ENCODE data around the gene TTI1.

The TTI1 gene

DNA sequence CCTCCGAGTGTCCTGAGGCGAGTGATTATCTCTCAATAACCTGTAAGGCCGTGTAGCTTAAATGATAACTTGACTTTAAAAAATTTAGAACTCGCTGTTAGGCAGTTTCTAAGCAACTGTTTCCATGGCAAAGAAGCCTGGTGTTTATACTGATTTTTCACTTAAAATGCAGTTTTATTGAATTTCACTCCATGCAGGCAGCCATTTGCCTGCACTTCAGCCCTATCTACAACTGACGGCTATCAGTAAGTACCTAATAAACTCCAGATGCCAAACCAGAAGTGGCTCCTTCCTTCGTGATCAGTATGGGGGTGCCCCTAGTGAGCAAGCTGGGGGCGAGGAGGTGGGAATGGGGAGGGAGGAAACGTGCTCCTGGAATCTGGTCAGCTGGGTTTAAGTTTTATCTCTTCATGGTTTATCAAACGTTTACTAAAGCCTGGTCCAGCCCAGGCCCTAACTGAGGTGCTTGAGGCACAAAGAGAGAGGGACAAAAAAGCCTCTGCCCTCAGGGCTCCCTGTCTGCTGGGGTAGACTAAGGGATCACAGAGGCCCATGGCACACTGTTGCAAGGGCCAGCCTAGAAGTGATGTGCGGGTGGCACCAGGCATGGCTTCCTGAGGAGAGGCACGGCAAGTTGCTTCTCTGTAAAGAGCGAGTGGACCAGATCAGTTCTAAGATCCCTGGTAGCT lies 45.5 kb downstream of the TTI1 start:
- DNase-seq (ENCODE audit: low spot score): no peak

DNA sequence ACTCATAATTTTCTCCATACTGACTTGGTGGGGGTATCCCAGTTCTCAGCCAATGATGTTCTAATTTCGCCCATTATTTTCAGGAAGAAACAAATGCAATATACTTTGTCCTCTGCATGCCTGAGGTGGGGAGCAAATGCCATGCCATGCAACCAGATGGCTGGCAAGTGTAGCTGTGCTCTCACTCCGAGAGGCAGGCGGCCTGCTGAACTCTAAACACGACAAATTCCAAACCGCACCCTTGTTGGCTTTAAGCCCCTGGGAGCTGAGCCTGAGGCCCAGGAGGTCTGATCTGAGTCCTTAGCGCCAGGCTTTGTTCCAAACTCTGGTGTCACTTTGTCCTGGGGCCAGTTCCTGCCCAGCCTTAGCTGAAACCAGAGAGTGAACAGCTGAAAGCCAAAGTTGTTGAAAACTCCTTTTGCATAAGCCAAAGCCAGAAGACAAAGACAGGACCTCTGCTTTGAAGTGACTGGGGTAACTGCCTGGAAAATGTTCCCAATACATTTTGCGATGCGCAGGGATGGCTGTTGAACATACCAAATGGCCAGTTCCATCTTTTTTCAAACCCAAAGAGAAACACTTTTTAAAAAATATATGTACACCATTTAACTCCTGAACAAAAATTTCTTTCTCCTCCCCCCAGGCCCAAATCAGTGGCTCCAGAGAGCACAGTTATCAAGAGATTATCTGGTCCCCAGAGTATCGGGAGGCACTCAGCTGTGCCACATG lies 46.2 kb downstream of the TTI1 start:
- no peak for DNase-seq (ENCODE audit: low spot score)

DNA sequence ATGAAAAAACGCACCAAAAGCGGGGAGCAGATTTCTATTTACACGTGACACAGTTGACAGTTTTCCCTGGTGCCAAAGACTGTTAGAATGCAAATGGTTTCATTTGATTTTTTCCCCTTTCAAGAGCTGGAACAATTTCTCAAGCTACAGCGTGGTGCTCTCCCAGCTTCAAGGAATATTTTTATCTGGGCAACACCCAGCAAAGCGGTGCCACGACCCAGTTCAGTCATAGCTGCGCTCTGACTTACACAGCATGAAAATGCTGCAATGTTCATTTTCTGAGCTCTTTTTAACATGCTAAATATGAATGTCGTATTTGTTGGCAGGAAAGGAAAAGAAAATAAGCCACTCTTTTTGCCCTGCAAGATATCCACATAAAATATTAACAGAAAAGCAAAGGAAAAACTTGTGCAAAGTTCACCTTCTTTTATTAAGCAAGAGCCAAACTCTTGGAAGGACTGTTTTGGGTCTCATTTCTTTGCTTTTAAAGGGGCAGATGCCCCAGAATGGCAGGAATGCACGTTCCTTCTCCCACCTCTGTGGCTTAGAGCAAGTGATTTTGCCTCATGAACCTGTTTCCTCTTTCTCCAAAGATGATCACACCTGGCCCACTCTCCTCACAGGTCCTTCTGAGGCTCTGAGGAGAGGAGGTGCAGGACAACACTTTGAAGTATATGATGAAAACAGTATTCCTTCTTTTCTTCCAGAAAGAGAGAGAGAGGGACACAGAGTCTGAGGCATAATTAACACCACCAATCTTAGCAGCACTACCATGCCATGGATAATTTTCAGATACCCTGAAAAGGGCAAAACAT lies 47.0 kb downstream of the TTI1 start:
- no peak for DNase-seq (ENCODE audit: low spot score)

DNA sequence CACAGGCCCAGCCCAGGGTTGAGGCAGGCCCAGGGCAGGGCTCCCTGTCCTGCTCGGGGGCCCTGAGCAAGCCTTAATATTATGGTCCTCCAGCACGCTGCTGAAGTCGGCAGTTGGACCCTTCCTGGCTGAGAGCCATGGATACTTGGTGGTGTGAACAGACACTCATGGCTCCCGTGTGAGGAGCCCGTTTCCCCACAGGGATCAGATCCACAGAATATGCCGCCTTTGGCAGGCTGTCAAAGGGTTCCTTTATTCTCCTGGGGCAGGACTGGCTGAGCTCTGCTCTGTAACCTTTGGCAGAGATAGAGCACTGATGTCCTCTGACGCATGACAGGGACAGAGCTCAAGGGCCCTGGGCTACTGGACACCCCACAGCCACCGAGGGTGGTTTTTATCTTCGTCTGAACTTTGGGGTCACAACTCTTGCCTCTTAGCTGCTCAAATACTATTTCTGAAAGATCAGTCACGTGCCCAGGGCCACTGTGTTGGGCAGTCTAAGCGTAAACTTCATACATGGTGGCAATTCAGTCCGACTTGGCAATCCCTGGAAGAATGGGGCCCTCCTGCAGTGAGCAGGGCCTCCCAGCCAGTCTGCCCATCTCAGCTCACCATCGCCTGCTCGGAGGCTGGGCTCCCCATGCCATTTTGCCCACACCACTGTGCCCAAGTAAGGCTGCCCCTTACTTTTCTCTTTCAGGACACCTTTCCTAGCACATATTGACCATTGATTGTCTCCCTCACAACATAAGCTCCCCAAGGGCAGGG lies 49.1 kb downstream of the TTI1 start:
- DNase-seq (ENCODE audit: low spot score): no peak

DNA sequence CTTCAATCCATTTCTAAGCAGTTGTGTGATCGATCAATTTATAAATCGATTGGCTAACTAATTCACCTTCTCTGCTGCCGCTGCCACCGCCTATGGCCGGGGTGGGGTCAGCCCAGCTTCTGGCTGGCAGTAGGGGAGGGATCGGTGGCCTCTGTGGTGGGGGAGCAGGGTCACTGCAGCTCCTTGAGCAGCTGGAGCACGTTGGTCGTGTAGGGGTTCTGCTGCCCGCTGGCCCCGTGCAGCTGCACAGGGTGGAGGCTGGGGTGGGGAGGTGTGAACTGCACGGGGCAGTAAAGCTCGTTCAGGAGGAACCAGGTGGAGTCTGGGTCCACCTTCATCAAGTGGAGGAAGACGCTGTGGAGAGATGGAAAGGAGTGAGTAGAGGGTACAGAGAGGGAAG lies 50.0 kb downstream of the TTI1 start:
- DNase-seq (ENCODE audit: low spot score): no peak

DNA sequence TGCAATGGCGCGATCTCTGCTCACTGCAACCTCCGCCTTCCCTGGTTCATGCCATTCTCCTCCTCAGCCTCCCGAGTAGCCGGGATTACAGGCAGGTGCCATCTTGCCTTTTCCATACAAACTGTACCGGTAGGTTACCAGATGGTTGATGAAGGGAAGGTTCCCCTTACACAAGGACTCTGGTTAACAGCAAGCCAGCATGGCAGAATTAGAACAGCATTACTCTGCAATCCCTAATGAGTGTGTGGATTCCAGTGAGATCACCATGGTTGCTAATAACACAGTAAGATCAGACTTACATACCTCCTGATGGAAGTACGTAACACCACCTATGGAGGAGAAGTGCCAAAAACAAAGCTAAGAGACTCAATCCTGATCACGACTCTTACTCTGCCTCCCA lies 51.7 kb downstream of the TTI1 start:
- DNase-seq (ENCODE audit: low spot score): no peak

DNA sequence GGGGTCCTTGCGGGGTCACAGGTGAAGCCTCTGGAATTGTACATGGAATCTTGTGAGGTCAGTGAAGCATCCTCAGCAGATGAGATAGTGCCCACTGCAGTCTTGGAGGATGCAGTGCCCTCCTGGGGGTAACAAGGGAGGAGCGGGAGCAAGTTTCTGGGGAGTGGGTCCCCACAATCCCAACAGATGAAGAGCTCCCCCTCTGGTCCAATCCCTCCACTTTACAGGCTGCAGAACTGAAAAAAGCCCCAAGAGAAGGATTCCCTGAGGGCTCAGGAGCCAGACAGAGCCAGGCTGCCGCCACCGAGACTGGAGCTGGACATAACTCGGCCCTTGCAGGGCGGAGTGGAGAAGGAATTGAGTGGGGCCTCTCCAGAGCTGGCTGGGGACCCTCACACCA lies 52.4 kb downstream of the TTI1 start:
- DNase-seq (ENCODE audit: low spot score): no peak

DNA sequence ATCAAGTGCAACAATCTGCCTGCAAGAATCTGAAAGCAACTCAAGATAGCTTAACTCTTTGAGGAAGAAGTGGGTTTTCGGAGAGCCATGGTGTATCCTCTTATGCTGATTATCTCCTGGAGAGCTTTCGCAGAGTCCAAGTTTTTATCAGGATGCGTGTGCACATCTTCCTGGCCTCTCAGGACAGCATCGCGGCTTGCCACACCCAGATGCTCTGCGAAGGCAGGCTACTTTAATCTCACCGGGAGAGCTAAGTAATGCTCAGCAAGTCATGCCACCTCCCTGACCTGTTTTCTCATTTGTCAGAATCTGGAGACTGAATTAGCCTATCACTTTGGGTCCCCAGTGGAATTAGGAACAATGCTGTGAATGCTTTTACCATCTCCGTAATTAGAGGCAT lies 52.9 kb downstream of the TTI1 start:
- DNase-seq (ENCODE audit: low spot score): no peak

DNA sequence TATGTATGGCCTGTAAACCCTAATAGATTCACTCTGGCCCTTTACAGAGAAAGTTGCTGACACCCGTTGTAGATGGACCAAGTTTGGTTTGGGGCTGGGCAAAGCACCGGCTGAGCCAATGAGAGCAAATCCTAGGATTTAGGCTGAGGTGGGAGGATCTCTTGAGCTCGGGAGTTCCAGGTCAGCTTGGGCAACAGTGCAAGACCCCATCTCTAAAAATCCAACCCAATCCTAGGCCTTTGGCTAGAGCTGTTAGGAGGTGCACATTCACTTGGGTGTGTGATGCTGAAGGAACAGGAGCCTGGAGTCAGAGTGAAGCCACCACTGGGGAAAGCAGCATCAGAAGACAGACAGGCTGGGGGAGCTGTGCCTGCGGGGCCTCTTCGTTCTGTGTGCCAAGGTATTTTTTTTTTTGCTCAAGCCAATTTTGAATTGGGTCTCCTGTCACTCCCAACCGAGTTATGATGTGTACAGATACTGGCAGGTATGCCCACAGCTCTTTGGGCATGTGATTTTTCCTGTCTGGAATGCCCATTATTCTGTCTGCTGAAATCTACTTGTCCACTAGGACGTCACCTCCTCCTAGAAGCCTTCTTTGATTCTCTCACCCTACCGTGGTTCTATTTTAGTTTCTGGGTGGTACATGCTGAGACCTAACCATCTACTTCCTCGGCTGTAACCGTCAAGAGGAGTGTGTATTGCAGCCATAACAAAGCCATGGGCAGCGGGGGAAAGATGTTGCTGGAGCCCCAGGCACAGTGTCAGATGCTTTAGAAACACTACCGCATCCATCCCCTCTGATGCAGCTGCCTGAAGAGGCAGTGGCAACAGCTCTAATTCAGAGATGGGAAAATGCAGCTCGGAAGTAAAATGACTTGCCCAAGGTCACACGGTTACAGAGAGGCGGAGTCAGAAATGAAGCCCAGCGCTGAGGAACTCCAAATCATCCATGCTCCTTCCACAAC lies 54.0 kb downstream of the TTI1 start:
- DNase-seq (ENCODE audit: low spot score): no peak

DNA sequence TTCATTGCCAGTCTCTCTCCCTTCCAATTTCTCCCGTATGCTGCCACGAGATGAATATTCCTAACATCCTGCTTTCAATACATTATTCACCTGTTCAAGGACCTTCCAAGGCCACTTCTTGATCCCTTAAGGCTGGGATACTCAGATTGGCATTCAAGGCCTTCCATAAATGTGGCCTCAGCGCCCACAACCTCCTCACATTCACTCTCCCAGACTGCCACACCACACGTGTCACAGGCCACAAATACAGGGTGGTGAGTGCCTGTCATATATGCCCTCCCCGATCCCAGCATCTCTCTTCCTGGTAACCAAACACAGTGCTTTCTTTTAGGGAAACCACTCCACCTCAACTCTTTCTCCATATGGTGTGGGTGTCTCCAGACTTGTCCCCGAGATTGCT lies 55.5 kb downstream of the TTI1 start:
- no peak for DNase-seq (ENCODE audit: low spot score)

DNA sequence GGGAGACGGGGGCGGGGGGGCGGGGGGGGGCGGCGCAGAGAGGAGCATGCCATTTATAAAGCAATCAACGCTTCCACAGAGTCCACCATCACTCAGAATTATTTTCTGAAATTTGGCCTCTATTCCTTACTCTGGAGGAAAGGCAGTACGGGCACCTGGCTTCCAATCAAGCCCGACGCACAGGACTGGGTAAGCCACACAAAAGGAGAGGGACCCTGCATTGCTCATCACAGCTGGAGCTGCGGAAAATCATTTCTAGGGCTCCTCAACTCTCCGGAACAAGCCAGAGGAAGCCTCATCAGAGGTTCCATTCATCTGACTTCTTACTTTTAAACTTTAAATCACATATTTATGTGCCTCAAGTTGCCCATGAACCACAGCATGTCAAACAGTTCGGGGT lies 55.9 kb downstream of the TTI1 start:
- no peak for DNase-seq (ENCODE audit: low spot score)

DNA sequence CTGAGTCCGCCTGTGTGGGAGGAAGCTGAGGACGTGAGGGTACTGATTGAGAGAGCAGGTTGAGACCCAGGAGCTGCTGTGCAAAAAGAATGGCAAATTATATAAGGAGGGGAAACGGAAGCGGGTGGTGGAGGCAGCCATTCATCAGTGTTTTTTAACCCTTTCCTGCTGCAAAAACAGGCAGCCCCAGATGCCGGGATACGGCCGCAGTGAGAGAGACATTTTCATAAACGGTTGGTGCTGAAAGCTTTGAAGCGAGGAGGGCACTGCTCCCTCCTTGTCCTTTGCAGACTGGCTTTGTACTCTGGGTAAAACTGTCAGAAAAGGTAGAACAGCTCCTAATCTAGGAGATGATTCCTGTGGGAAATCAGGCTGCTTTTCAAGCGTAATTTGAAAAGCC lies 56.4 kb downstream of the TTI1 start:
- DNase-seq (ENCODE audit: low spot score): no peak

DNA sequence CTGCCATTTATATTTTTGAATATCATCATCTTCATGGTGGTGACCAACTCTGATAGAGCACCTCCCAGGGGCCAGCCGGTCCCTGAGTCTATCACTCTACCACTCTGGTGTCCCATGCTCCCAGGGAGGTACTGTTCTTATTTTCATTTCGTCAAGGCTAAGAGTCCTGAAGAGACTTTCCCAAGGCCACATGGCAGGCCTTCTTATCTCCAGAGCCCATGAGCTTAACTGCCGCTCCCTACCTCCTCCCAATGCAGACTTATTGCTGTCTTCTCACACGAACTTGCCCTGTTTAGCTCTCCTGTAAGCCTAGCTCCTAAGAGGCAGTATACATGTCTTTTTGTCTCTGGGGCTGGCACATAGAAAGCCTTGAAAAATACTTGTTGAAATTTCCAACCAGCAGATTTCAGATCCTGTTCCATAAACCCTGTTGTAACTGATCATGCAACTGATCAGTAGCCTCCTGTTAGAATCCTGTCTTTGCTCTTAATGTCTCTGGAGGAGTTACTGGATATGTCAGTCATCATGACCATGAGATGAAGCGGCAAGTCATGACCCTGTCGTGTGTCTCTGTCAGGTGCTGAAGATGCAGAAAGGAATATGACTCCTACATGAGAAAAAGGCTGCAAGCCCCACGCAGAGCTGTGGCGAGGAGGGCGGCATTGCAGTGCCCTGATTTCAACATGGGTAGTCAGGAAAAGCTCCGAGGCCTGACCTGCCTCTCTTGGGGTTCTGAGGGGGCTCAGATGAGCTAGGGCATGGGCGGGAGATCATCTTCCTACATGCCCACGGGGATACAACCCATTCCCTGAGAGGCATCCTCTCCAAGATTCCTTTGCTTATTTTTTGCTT lies 60.0 kb downstream of the TTI1 start:
- DNase-seq (ENCODE audit: low spot score): no peak

DNA sequence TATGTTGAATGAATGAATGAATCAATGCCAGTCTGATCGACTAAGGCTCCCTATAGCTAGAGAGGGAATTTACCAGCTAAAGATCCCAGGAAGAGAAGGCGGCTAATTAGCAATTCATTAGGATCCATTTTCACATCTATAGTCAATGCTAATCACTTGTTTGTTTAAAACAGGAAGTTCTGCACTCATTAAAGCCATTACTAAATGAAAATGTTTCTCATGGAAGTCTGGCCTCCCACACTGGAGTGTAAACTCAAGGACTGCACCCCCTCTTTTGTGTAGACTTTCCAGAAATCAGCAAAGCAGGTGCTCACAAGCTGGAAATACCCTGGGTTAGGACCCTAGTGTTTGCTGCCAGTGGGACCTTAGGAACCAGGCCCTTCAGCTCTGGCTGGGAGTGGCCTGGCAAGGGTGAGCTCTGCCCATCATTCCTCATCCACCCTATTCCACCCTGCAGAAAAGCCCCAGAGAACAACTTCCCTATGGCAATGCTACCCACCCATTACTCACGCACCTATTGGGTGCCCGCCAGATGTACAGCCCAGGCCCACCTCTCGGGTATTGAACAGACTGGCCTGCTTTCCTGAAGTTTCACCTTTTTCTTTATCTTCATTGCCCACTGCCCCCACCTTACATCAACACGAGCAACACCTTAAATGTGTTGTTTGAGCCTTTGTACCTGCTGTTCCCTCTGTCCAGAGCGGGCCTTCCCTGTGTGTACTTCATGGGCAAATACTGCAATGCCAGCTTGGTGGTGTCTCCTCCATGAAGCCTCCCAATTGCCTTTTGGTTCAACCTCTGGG lies 60.8 kb downstream of the TTI1 start:
- no peak for DNase-seq (ENCODE audit: low spot score)

DNA sequence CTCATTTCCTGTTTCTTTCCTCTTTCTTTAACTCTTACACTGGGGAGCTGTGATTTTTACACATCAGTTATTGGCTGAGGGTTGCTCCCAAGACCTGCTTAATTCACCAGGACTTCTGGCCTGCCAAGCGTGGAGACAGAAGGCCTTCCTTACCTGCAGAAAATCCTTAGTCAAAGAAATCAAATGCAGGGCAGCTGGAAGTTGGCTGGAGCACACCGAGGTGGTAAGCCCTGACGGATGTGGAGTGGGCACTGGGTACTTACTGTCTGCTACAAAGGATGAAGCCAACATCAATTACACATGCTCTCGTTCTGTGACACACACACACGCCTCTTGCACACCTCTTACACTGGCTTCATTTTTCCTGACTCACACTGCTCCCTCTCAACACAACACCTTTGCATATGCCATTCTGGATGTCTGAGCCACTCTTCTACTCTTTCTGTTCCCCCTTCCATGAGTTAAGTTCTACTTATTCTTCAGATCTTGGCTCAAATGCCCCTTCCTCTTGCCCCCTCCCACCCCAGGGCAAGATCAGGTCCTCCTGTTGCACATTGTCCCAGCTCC lies 61.6 kb downstream of the TTI1 start:
- no peak for DNase-seq (ENCODE audit: low spot score)

DNA sequence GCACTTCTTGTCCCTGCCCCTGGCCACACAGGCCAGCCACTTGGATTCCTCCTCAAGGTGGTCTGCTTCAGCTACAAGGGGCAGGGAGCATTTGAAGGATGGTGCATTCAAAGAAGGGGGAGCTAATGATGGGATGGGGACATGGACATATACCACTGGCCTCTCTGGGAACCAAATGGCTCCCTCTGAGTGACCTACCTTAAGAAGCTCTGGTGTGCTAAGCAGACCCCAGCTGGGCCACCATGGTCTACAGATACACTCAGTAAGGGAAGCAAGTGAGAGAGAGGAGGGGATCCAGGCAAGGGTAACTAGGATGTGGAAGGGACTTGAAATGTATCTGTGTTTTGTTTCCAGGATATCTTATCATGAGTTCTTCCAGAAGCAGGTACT lies 62.4 kb downstream of the TTI1 start:
- no peak for DNase-seq (ENCODE audit: low spot score)

DNA sequence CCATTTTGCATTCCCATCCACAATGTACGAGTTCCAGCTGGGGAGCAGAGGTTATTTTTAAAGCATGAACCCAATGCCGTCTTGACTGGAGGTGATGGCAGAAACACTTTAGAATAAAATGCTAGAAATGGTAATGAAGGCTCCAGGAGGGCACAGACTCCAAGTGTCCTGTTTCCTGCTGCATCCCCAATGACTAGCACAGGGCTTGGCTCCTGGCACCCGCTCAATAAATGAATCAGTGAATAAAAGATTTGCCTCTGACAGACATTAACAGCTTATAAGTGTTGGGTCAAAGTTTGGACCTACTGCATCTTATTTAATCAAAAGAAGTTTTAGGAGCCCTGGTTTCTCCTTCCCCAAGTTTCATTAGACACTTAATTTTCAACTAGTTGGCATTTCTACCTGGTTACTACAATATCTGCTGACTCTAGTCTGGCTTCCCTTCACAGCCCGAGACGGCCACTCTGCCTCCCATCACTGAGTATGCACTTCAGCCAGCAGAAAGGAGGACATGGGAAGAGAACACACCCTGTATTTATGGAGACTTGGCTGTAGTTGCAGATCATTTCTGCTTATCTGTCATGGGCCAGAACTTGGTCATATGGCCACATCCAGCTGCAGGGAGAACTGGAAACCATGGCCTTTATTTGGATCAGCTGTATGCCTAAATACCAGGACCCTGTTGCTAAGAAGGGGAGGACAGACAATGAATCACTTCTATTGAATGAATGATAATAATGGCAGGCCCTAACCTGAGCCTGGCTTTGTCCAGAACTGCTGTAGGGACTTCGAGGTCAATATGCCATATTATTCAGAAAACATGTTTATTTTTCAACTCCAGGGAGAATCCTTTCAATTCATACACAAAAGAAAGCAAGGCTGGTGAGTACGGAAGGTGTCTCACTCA lies 63.1 kb downstream of the TTI1 start:
- DNase-seq (ENCODE audit: low spot score): no peak

DNA sequence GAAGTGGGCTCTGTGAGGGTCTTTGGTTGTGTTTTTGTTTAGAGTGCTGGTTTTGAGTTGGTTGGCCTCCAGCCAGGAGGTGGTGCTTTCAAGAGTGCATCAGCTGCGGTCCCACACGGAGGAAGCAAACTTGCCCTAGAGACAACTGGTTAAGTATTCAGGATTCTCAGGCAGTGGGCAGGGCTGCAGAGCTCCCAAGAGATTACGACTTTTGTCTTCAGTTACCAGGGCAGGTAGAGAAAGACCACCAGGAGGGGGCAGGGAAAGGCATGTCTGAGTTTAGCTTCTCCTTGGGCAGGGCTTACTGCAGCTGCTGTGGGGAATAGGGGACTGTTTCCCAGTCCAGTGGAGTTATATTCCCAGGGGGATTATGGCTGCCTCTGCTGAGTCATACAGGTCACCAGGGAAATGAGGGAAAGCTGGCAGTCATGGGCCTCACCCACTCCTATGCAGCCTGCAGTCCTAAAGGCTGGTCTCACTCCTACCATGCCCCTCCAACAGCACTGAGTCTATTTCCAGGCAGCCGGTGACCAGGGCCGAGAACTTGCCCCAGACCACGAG lies 64.3 kb downstream of the TTI1 start:
- no peak for DNase-seq (ENCODE audit: low spot score)
